CD14-positive monocyte (primary cell): ENCODE results near the gene PROZ. TPM values are rescaled to one million over a fixed set of nuclear protein-coding genes. Genes with fewer than 3 reads are reported as not detected.

ENCODE experiments used
- DNase-seq, 3 donors: peaks; one replicate each; pipeline ENCODE4 v3.0.0-alpha.2; 2011 to 2022
- H2AFZ ChIP-seq: 2 replicates; pipeline ENCODE4 v1.6.0; 2012; ENCODE audit warnings: mild to moderate bottlenecking, low read depth, low read length, inconsistent platforms; ENCODE audit not compliant: insufficient read depth, poor library complexity, severe bottlenecking
- H3K27ac ChIP-seq, 2 donors: 1 replicate in 1 of 2; 2 replicates in 1 of 2; pipeline ENCODE4 v1.5.1; 2012 to 2013; ENCODE audit warnings: low read length in 2 of 2, control low read depth in 1 of 2, inconsistent platforms in 1 of 2, low read depth in 1 of 2, mild to moderate bottlenecking in 1 of 2
- H3K27me3 ChIP-seq, 2 donors: one replicate each; pipeline versions ENCODE4 v1.6.0 to v1.6.1; 2011 to 2013; ENCODE audit warnings: low read length in 2 of 2; ENCODE audit not compliant: control insufficient read depth in 2 of 2, insufficient read depth in 2 of 2
- H3K36me3 ChIP-seq, 2 donors: replicated peaks in 1 of 2; 1 replicate in 1 of 2; 2 replicates in 1 of 2; pipeline versions ENCODE4 v1.5.1 to v1.6.1; 2012 to 2013; ENCODE audit warnings: low read length in 2 of 2, control low read depth in 1 of 2, inconsistent platforms in 1 of 2, mild to moderate bottlenecking in 1 of 2; ENCODE audit not compliant: insufficient read depth in 2 of 2, control insufficient read depth in 1 of 2
- H3K4me1 ChIP-seq, 2 donors: 1 replicate in 1 of 2; 2 replicates in 1 of 2; pipeline versions ENCODE4 v1.5.1 to v1.6.1; 2012 to 2013; ENCODE audit warnings: low read length in 2 of 2, control low read depth in 1 of 2, inconsistent platforms in 1 of 2, mild to moderate bottlenecking in 1 of 2, moderate library complexity in 1 of 2; ENCODE audit not compliant: insufficient read depth in 2 of 2, control insufficient read depth in 1 of 2
- H3K4me2 ChIP-seq: replicated peaks from 2 replicates; pipeline ENCODE3; 2012; ENCODE audit warnings: low read length, moderate library complexity, mild to moderate bottlenecking; ENCODE audit not compliant: poor library complexity, severe bottlenecking; ENCODE audit errors: extremely low read depth
- H3K4me3 ChIP-seq, 3 experiments: fragments of 200-600 bp in 1 of 3; sonication (generic) in 1 of 3; replicated peaks in 1 of 3; 1 replicate in 2 of 3; 2 replicates in 1 of 3; pipeline ENCODE4 v1.5.1; 2011 to 2013; ENCODE audit warnings: low read length in 3 of 3, mild to moderate bottlenecking in 3 of 3, control low read depth in 2 of 3, low read depth in 2 of 3, inconsistent platforms in 1 of 3, moderate library complexity in 1 of 3
- H3K79me2 ChIP-seq: 2 replicates; pipeline ENCODE4 v1.6.0; 2012; ENCODE audit warnings: mild to moderate bottlenecking, control low read depth, inconsistent platforms, low read length, moderate library complexity; ENCODE audit not compliant: insufficient read depth
- H3K9ac ChIP-seq: 2 replicates; pipeline ENCODE4 v1.6.0; 2017; ENCODE audit warnings: low read length, mild to moderate bottlenecking; ENCODE audit not compliant: insufficient read depth, poor library complexity, severe bottlenecking
- H3K9me3 ChIP-seq, 2 donors: replicated peaks in 1 of 2; 1 replicate in 1 of 2; 2 replicates in 1 of 2; pipeline versions ENCODE4 v1.5.1 to v1.6.1; 2012 to 2013; ENCODE audit warnings: low read length in 2 of 2, control low read depth in 1 of 2; ENCODE audit not compliant: control insufficient read depth in 1 of 2, insufficient read depth in 1 of 2
- H4K20me1 ChIP-seq: 2 replicates; pipeline ENCODE4 v1.6.0; 2012; ENCODE audit warnings: mild to moderate bottlenecking, low read length, control low read depth, moderate library complexity; ENCODE audit not compliant: insufficient read depth
- H3K27ac Mint-ChIP-seq, 7 donors: one replicate each; pipeline ENCODE4 v1.8.0; 2020; ENCODE audit warnings: mild to moderate bottlenecking in 7 of 7, mixed read lengths in 7 of 7, moderate library complexity in 6 of 7, inconsistent platforms in 2 of 7
- H3K27me3 Mint-ChIP-seq, 3 donors: one replicate each; pipeline ENCODE4 v1.8.0; 2021 to 2022; ENCODE audit warnings: low read depth in 3 of 3, mild to moderate bottlenecking in 3 of 3, mixed read lengths in 3 of 3, moderate library complexity in 3 of 3, inconsistent platforms in 1 of 3
- H3K36me3 Mint-ChIP-seq, 2 donors: one replicate each; pipeline ENCODE4 v1.8.0; 2020; ENCODE audit warnings: mixed read lengths in 2 of 2, inconsistent platforms in 1 of 2, mild to moderate bottlenecking in 1 of 2
- H3K4me1 Mint-ChIP-seq: one replicate; pipeline ENCODE4 v1.8.0; 2020; ENCODE audit warnings: mild to moderate bottlenecking, mixed read lengths
- H3K4me3 Mint-ChIP-seq, 2 donors: one replicate each; pipeline ENCODE4 v1.8.0; 2020; ENCODE audit warnings: mild to moderate bottlenecking in 2 of 2, mixed read lengths in 2 of 2, moderate library complexity in 1 of 2
- H3K9me3 Mint-ChIP-seq, 7 donors: one replicate each; pipeline ENCODE4 v1.8.0; 2020 to 2022; ENCODE audit warnings: mixed read lengths in 7 of 7, mild to moderate bottlenecking in 6 of 7, moderate library complexity in 6 of 7, inconsistent platforms in 2 of 7
- CTCF ChIP-seq: fragments of 200-600 bp; IDR thresholded peaks from one replicate; pipeline ENCODE4 v1.8.0; 2022; ENCODE audit warnings: antibody characterized with exemption, mild to moderate bottlenecking
- WGBS: methylation state at CpG from one replicate; pipeline ENCODE4 v1.1.5; 2013; ENCODE audit warnings: missing lambda C conversion rate; ENCODE audit not compliant: insufficient coverage; 5-methylcytosine and 5-hydroxymethylcytosine counted together
- intact Hi-C, 2 donors: fragments of 100-400 bp; cut with micrococcal nuclease; formaldehyde crosslinking; loops; one replicate each; pipeline versions ENCODE4 v1.15.0 to v1.15.1; 2023
- polyA plus RNA-seq, 3 donors: library from polyadenylated mRNA; depleted of rRNA in 1 of 3; unstranded in 2 of 3; stranded (reverse) in 1 of 3; fragments of 300-500 nt in 2 of 3; fragments of >200 nt in 1 of 3; fragmentation: Illumina TruSeq in 2 of 3; gene quantifications; 1 replicate in 2 of 3; 2 replicates in 1 of 3; pipeline ENCODE4 v1.2.3, GENCODE V29; 2012 to 2021

The PROZ gene
- polyA plus RNA-seq, 3 donors: not detected

- Mint-ChIP-seq H3K4me1 (no peaks in the 10 kb centered on the region), H3K4me3 (no peak overlapping the region), H3K36me3 (no peaks in the 10 kb centered on the region)
Measured at GRCh38 chr13:113144255-113144629, 14.2 kb upstream of the PROZ start.

GRCh38 chr13:113145496-113145895 lies 13.0 kb upstream of the PROZ start:
- Mint-ChIP-seq H3K27me3 (peaks cover 5 to 9% (median 8%) of the 10 kb centered on the region in 3 donors), H3K4me3 (no peak overlapping the region), H3K36me3 (no peaks in the 10 kb centered on the region), H3K27ac (peak overlapping the region in 1 of 7 donors; percentile 21), H3K4me1 (no peaks in the 10 kb centered on the region), H3K9me3 (peaks cover 2 to 9% (median 5%) of the 10 kb centered on the region in 7 donors)
- no peak overlapping the region for H3K9ac ChIP-seq
- 91% methylated on average over 7 of the region's 12 CpGs for WGBS
- no peaks in the 10 kb centered on the region for H3K79me2 ChIP-seq
- no peak overlapping the region for H3K27ac ChIP-seq
- no peaks in the 10 kb centered on the region for H4K20me1 ChIP-seq
- no peak overlapping the region for H3K4me2 ChIP-seq
- no peak for TF ChIP-seq CTCF
- no peak for DNase-seq
- intact Hi-C loops: no loop called here
- no peaks in the 10 kb centered on the region for H3K36me3 ChIP-seq
- no peaks in the 10 kb centered on the region for H3K4me1 ChIP-seq
- no peaks in the 10 kb centered on the region for H3K9me3 ChIP-seq
- H2AFZ ChIP-seq: no peak overlapping the region
- H3K27me3 ChIP-seq: no peaks in the 10 kb centered on the region
- H3K4me3 ChIP-seq: no peak overlapping the region

More at GRCh38 chr13:113144255-113144629, 14.2 kb upstream of the PROZ start:
- H3K4me1 ChIP-seq: no peaks in the 10 kb centered on the region
- no peak overlapping the region for H2AFZ ChIP-seq
- H3K27me3 ChIP-seq: no peaks in the 10 kb centered on the region
- no peak for DNase-seq
- no peaks in the 10 kb centered on the region for H3K9me3 ChIP-seq
- H3K9ac ChIP-seq: no peak overlapping the region
- no peaks in the 10 kb centered on the region for H3K36me3 ChIP-seq
- no peak overlapping the region for H3K4me3 ChIP-seq
- TF ChIP-seq CTCF: no peak
- H3K4me2 ChIP-seq: no peak overlapping the region
- H4K20me1 ChIP-seq: no peaks in the 10 kb centered on the region
- H3K79me2 ChIP-seq: no peaks in the 10 kb centered on the region
- 92% methylated on average over 6 of the region's 12 CpGs for WGBS
- H3K9me3 Mint-ChIP-seq: peaks cover 2 to 9% (median 5%) of the 10 kb centered on the region in 7 donors
- intact Hi-C loops: no loop called here
- no peak overlapping the region for H3K27ac ChIP-seq
- peaks cover 5 to 9% (median 8%) of the 10 kb centered on the region in 3 donors for H3K27me3 Mint-ChIP-seq
- no peak overlapping the region for H3K27ac Mint-ChIP-seq
